IMR-90 (cell line): ENCODE results near the gene KCNE2. TPM values are rescaled to one million over a fixed set of nuclear protein-coding genes. Genes with fewer than 3 reads are reported as not detected.

Experiments
- ATAC-seq: fragments of 200-7000 bp; cut with Tn5 transposase; 2 replicates; pipeline ENCODE4 v1.9.1; 2020; ENCODE audit warnings: low read depth, mild to moderate bottlenecking, moderate library complexity
- BruUV-seq: library from RNA; stranded (reverse); fragments of 400-500 nt; replicated peaks from 2 replicates; lab custom pipeline; 2021; lab: Mats Ljungman, UMichigan
- CTCF ChIA-PET: fragments of 300-600 bp; formaldehyde crosslinking; extraction: SDS; loops from one replicate; lab custom pipeline; 2021; ENCODE audit warnings: antibody characterized with exemption; lab: Yijun Ruan, JAX
- POLR2A ChIA-PET: fragments of 300-600 bp; sonication (Branson Sonifier 250); formaldehyde crosslinking; loops from one replicate; lab custom pipeline; 2022; ENCODE audit warnings: antibody characterized with exemption; ENCODE audit not compliant: unreplicated experiment; lab: Charles Lee
- DNase-seq: peaks from one replicate; pipeline ENCODE4 v3.0.0; 2013
- H2AFZ ChIP-seq: replicated peaks from 2 replicates; pipeline ENCODE3; 2013; ENCODE audit warnings: low read length, mild to moderate bottlenecking; ENCODE audit not compliant: poor library complexity
- H2AK5ac ChIP-seq: 2 replicates; pipeline ENCODE4 v1.6.1; 2013; ENCODE audit warnings: low read depth, low read length, inconsistent platforms
- H2AK9ac ChIP-seq: replicated peaks from 2 replicates; pipeline ENCODE3; 2013; ENCODE audit warnings: mild to moderate bottlenecking, low read depth, low read length, moderate library complexity; ENCODE audit not compliant: poor library complexity
- H2BK120ac ChIP-seq: 2 replicates; pipeline ENCODE4 v1.6.1; 2013; ENCODE audit warnings: low read depth, low read length, inconsistent platforms
- H2BK15ac ChIP-seq: 3 replicates; pipeline ENCODE4 v1.6.1; 2013; ENCODE audit warnings: low read depth, low read length, inconsistent platforms
- H2BK20ac ChIP-seq: 2 replicates; pipeline ENCODE4 v1.6.1; 2013; ENCODE audit warnings: low read depth, mild to moderate bottlenecking, inconsistent platforms, low read length, moderate library complexity
- H2BK5ac ChIP-seq: 2 replicates; pipeline ENCODE4 v1.6.1; 2013; ENCODE audit warnings: mild to moderate bottlenecking, low read depth, low read length, inconsistent platforms; ENCODE audit not compliant: poor library complexity, severe bottlenecking
- H3K14ac ChIP-seq: replicated peaks from 2 replicates; pipeline ENCODE4 v1.6.1; 2013; ENCODE audit warnings: low read depth, low read length, inconsistent platforms
- H3K18ac ChIP-seq: 2 replicates; pipeline ENCODE4 v1.6.1; 2013; ENCODE audit warnings: low read depth, low read length, control low read depth
- H3K23ac ChIP-seq: 2 replicates; pipeline ENCODE4 v1.6.1; 2013; ENCODE audit warnings: low read depth, low read length, inconsistent platforms
- H3K27ac ChIP-seq: 2 replicates; pipeline ENCODE4 v1.5.1; 2013; ENCODE audit warnings: mild to moderate bottlenecking, control low read depth, low read length; ENCODE audit not compliant: insufficient read depth
- H3K27me3 ChIP-seq: 2 replicates; pipeline ENCODE4 v1.6.1; 2013; ENCODE audit warnings: low read length; ENCODE audit not compliant: control insufficient read depth, insufficient read depth
- H3K36me3 ChIP-seq: 2 replicates; pipeline ENCODE4 v1.6.1; 2013; ENCODE audit warnings: low read length, mixed read lengths; ENCODE audit not compliant: control insufficient read depth, insufficient read depth
- H3K4ac ChIP-seq: 2 replicates; pipeline ENCODE4 v1.6.1; 2013; ENCODE audit warnings: low read depth, low read length, inconsistent platforms
- H3K4me1 ChIP-seq: 2 replicates; pipeline ENCODE4 v1.6.1; 2013; ENCODE audit warnings: low read length, mixed read lengths; ENCODE audit not compliant: control insufficient read depth, insufficient read depth
- H3K4me2 ChIP-seq: 2 replicates; pipeline ENCODE4 v1.6.1; 2013; ENCODE audit warnings: low read depth, mild to moderate bottlenecking, control low read depth, low read length, moderate library complexity
- H3K4me3 ChIP-seq: 2 replicates; pipeline ENCODE4 v1.5.1; 2013; ENCODE audit warnings: low read depth, mild to moderate bottlenecking, control low read depth, low read length, moderate library complexity; ENCODE audit not compliant: insufficient read depth
- H3K56ac ChIP-seq: 2 replicates; pipeline ENCODE4 v1.6.1; 2013; ENCODE audit warnings: low read length, inconsistent platforms; ENCODE audit not compliant: insufficient read depth; ENCODE audit errors: extremely low read depth
- H3K79me1 ChIP-seq, 2 experiments: 2 replicates each; pipeline ENCODE4 v1.6.1; 2013; ENCODE audit warnings: low read length in 2 of 2, inconsistent platforms in 1 of 2, low read depth in 1 of 2
- H3K9ac ChIP-seq: 2 replicates; pipeline ENCODE4 v1.6.1; 2013; ENCODE audit warnings: low read depth, low read length, control low read depth
- H3K9me1 ChIP-seq: 2 replicates; pipeline ENCODE4 v1.6.1; 2013; ENCODE audit warnings: low read length, inconsistent platforms; ENCODE audit not compliant: insufficient read depth
- H3K9me3 ChIP-seq: 2 replicates; pipeline ENCODE4 v1.6.1; 2013; ENCODE audit warnings: low read length; ENCODE audit not compliant: control insufficient read depth, insufficient read depth
- H4K20me1 ChIP-seq: 2 replicates; pipeline ENCODE4 v1.6.1; 2013; ENCODE audit warnings: low read length, inconsistent platforms; ENCODE audit not compliant: insufficient read depth
- H4K5ac ChIP-seq: 2 replicates; pipeline ENCODE4 v1.6.1; 2013; ENCODE audit warnings: mild to moderate bottlenecking, low read depth, low read length, control low read depth
- H4K8ac ChIP-seq, 2 experiments: 2 replicates each; pipeline ENCODE4 v1.6.1; 2013; ENCODE audit warnings: low read depth in 2 of 2, low read length in 2 of 2, control low read depth in 1 of 2, inconsistent platforms in 1 of 2
- H4K91ac ChIP-seq: 2 replicates; pipeline ENCODE4 v1.6.1; 2013; ENCODE audit warnings: low read depth, low read length, inconsistent platforms; ENCODE audit not compliant: insufficient read depth
- ELK1 ChIP-seq: fragments of 150-350 bp; IDR thresholded peaks from 2 replicates; pipeline ENCODE4 v1.6.1; 2016; ENCODE audit warnings: low read depth, mild to moderate bottlenecking, low read length, moderate library complexity, borderline replicate concordance
- MAZ ChIP-seq: IDR thresholded peaks from 2 replicates; pipeline ENCODE4 v1.6.1; 2012; ENCODE audit warnings: low read depth, mild to moderate bottlenecking, low read length, improper control_type of control experiment, moderate library complexity, borderline replicate concordance
- NFE2L2 ChIP-seq: fragments of 150-350 bp; IDR thresholded peaks from 2 replicates; pipeline ENCODE4 v1.6.1; 2016; ENCODE audit warnings: low read depth, mild to moderate bottlenecking, low read length
- RCOR1 ChIP-seq: IDR thresholded peaks from 2 replicates; pipeline ENCODE4 v1.6.1; 2012; ENCODE audit warnings: mild to moderate bottlenecking, low read length, improper control_type of control experiment; ENCODE audit not compliant: insufficient replicate concordance
- WGBS, 2 experiments: methylation state at CpG; one replicate each; pipeline versions ENCODE4 v1.1.5 to v1.1.7; 2013; ENCODE audit warnings: missing lambda C conversion rate in 2 of 2; ENCODE audit not compliant: insufficient read length in 1 of 2; ENCODE audit errors: extremely low coverage in 2 of 2; 5-methylcytosine and 5-hydroxymethylcytosine counted together
- dilution Hi-C: fragments of 300-500 bp; cut with HindIII; formaldehyde crosslinking; loops from one replicate; pipeline ENCODE4 v1.14.3; 2018; ENCODE audit warnings: low sequenced_read_pairs; ENCODE audit not compliant: unreplicated experiment
- in situ Hi-C: fragments of 300-500 bp; cut with MboI; formaldehyde crosslinking; loops from 3 replicates; pipeline ENCODE4 v1.14.3; 2019; ENCODE audit warnings: low sequenced_read_pairs, inconsistent platforms, mixed read lengths
- intact Hi-C: fragments of 100-400 bp; cut with micrococcal nuclease; formaldehyde crosslinking; loops from 2 replicates; pipeline ENCODE4 v1.10.0; 2022
- polyA plus RNA-seq, 3 experiments: library from polyadenylated mRNA; depleted of rRNA; stranded (reverse); fragments of >200 nt; gene quantifications; 2 replicates each; pipeline ENCODE4 v1.2.3, GENCODE V29; 2012; ENCODE audit warnings: low replicate concordance in 1 of 3
- total RNA-seq: library from RNA; depleted of rRNA; stranded (reverse); fragments of >200 nt; gene quantifications from 2 replicates; pipeline ENCODE4 v1.2.3, GENCODE V29; 2012

Gene KCNE2
- total and polyA plus RNA-seq, 2 of the 4 experiments (the other 2 are of a cell fraction) = not detected

DNA sequence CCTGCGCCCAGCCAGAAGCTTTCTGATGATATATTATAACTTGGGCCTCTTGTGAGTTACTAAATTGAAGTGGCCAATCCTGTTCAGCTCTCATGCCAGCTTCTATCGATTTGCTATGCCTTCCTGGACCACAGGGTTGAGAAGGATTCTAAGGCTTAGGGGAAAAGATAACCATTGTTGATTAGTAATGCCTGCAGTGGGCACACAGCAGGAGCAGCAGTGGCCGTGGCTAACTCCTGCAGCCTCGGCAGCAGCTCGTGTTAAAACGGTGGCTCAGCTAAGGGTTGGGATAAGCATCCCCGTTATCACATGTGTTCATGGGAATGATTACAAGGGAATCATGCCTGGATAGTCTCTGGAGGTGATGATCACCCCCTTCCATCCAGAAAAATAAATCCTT, 20.5 kb upstream of the KCNE2 start:
- no peak overlapping the region for H4K91ac ChIP-seq
- H2AK5ac ChIP-seq = no peak overlapping the region
- WGBS, 2 experiments = no CpG with 5 or more reads among the region's 7 CpGs
- H2BK15ac ChIP-seq = no peak overlapping the region
- H3K14ac ChIP-seq = no peak overlapping the region
- no peak overlapping the region for H2BK20ac ChIP-seq
- no peak for TF ChIP-seq RCOR1
- TF ChIP-seq ELK1 = no peak
- no peak for TF ChIP-seq MAZ
- no peak for TF ChIP-seq NFE2L2
- ChIA-PET CTCF (no interaction called here), POLR2A (no interaction called here)
- no peak overlapping the region for H2BK120ac ChIP-seq
- intact Hi-C loops = no loop called here
- H2AFZ ChIP-seq = no peak overlapping the region
- no TSS peak for BruUV-seq
- H4K20me1 ChIP-seq = no peaks in the 10 kb centered on the region
- no peaks in the 10 kb centered on the region for H3K36me3 ChIP-seq
- peaks cover 13% of the 10 kb centered on the region for H3K9me1 ChIP-seq
- no peaks in the 10 kb centered on the region for H3K9me3 ChIP-seq
- no peak overlapping the region for H3K4me2 ChIP-seq
- 0 out of 4 replicates have a peak, but pooled peaks cover 0 to 4% of the 10 kb centered on the region in 2 experiments for H3K79me1 ChIP-seq
- no peak overlapping the region for H3K4me3 ChIP-seq
- no peak for ATAC-seq
- H3K27me3 ChIP-seq = no peaks in the 10 kb centered on the region
- H3K27ac ChIP-seq = no peak overlapping the region
- no peak overlapping the region for H3K18ac ChIP-seq
- no peak overlapping the region for H4K8ac ChIP-seq
- in situ Hi-C loops = no loop called here
- no peak overlapping the region for H2BK5ac ChIP-seq
- H4K5ac ChIP-seq = no peak overlapping the region
- no peak overlapping the region for H3K9ac ChIP-seq
- dilution Hi-C loops = no loop called here
- no peak overlapping the region for H3K23ac ChIP-seq
- DNase-seq = no peak
- H3K4me1 ChIP-seq = peaks cover 24% of the 10 kb centered on the region
- H3K56ac ChIP-seq = no peak overlapping the region
- no peak overlapping the region for H2AK9ac ChIP-seq
- no peak overlapping the region for H3K4ac ChIP-seq
